Endothelial cell (in vitro differentiated cells): ENCODE results near the gene CCDC92B. TPM values are rescaled to one million over a fixed set of nuclear protein-coding genes. Genes with fewer than 3 reads are reported as not detected.
A peak's percentile ranks its signal among the peaks of the same experiment; 100 is the strongest.

Experiments used
- DNase-seq: peaks from one replicate; pipeline ENCODE4 v3.0.0; 2021; ENCODE audit warnings: low spot score
- H3K27ac Mint-ChIP-seq: one replicate; pipeline ENCODE4 v1.8.0; 2021; ENCODE audit warnings: mixed read lengths, inconsistent platforms; ENCODE audit not compliant: unreplicated experiment
- H3K27me3 Mint-ChIP-seq: one replicate; pipeline ENCODE4 v1.8.0; 2021; ENCODE audit warnings: mild to moderate bottlenecking, moderate library complexity, mixed read lengths, inconsistent platforms; ENCODE audit not compliant: unreplicated experiment
- H3K36me3 Mint-ChIP-seq: one replicate; pipeline ENCODE4 v1.8.0; 2021; ENCODE audit warnings: mild to moderate bottlenecking, low read depth, mixed read lengths, inconsistent platforms; ENCODE audit not compliant: unreplicated experiment
- H3K4me1 Mint-ChIP-seq: one replicate; pipeline ENCODE4 v1.8.0; 2021; ENCODE audit warnings: mild to moderate bottlenecking, mixed read lengths, inconsistent platforms; ENCODE audit not compliant: unreplicated experiment
- H3K4me3 Mint-ChIP-seq: one replicate; pipeline ENCODE4 v1.8.0; 2021; ENCODE audit warnings: mild to moderate bottlenecking, mixed read lengths, inconsistent platforms; ENCODE audit not compliant: unreplicated experiment
- H3K9me3 Mint-ChIP-seq: one replicate; pipeline ENCODE4 v1.8.0; 2021; ENCODE audit warnings: mixed read lengths, inconsistent platforms; ENCODE audit not compliant: unreplicated experiment
- total RNA-seq: library from RNA; stranded (reverse); fragmentation: NEBNext Ultra II Directional; extraction: Animal tissue kit (Norgen Biotek cat#: 25700); gene quantifications from one replicate; pipeline ENCODE4 v1.2.1, GENCODE V29; 2021; ENCODE audit not compliant: unreplicated experiment
- TF ChIP-seq, protein P1 (sequence below): fragments of 200-600 bp; sonication (generic); IDR thresholded peaks from one replicate; pipeline ENCODE4 v1.5.0; 2021; ENCODE audit warnings: antibody characterized with exemption; ENCODE audit not compliant: unreplicated experiment

The CCDC92B gene
- total RNA-seq, 1 donor from 2014 or later: 1.9 TPM

DNA sequence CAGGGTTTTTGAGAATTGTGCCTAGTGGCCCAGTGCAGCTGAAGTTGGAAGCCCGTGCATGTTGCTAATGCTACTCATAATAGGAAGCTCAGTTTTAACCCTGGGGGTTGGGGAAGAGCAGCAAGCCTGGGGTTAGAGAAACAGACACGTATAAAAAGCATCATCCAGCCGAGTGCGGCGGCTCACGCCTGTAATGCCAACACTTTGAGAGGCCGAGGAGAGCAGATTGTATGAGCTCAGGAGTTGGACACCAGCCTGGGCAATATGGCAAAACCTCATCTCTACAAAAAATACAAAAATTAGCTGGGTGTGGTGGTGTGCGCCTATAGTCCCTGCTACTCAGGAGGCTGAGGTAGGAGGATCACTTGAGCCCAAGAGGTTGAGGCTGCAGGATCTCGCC lies 35.6 kb downstream of the CCDC92B start:
- no peaks in the 10 kb centered on the region for H3K9me3 Mint-ChIP-seq
- H3K36me3 Mint-ChIP-seq: no peaks in the 10 kb centered on the region
- peaks cover 19% of the 10 kb centered on the region for H3K4me1 Mint-ChIP-seq
- no peak overlapping the region for H3K4me3 Mint-ChIP-seq
- peaks cover 8% of the 10 kb centered on the region for H3K27me3 Mint-ChIP-seq
- no peak overlapping the region for H3K27ac Mint-ChIP-seq
- no peak for DNase-seq
- TF ChIP-seq, protein P1, sequence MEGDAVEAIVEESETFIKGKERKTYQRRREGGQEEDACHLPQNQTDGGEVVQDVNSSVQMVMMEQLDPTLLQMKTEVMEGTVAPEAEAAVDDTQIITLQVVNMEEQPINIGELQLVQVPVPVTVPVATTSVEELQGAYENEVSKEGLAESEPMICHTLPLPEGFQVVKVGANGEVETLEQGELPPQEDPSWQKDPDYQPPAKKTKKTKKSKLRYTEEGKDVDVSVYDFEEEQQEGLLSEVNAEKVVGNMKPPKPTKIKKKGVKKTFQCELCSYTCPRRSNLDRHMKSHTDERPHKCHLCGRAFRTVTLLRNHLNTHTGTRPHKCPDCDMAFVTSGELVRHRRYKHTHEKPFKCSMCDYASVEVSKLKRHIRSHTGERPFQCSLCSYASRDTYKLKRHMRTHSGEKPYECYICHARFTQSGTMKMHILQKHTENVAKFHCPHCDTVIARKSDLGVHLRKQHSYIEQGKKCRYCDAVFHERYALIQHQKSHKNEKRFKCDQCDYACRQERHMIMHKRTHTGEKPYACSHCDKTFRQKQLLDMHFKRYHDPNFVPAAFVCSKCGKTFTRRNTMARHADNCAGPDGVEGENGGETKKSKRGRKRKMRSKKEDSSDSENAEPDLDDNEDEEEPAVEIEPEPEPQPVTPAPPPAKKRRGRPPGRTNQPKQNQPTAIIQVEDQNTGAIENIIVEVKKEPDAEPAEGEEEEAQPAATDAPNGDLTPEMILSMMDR: no peak

DNA sequence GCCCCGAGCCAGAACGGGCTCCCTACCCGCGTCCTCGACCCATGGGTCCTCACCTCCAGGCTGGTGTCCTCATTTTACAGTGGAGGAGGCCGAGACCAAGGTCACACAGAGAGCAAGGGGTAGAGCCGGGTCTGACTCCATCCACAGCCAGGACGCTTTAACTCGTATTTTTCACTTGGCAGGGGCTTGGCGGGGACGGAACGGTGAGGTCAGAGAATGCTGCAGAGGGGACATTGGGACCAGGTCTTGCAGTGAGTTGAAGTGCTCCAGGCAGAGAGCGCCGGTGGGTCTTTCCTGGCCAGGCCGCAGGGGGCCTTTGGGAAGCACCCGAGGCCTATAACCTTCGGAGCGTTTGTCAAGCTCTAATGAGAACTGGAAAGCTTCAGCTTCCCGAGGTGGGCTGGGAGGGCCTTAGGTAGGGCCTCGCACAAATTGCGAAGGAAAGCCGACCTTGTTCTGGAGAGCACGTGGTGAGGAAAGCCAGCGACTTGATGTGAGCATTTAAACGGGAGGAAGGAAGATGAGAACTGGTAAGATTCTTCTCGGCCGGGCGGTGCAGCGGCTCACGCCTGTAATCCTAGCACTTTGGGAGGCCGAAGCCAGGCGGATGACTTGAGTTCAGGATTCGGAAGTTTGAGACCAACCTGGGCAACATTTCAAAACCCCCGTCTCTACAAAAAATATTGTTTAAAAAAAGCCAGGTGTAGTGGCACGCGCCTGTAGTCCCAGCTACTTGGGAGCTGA lies 37.0 kb downstream of the CCDC92B start:
- TF ChIP-seq, protein P1: no peak
- Mint-ChIP-seq H3K9me3 (no peaks in the 10 kb centered on the region), H3K4me1 (peaks cover 19% of the 10 kb centered on the region), H3K36me3 (no peaks in the 10 kb centered on the region), H3K4me3 (peak overlapping the region; percentile 91), H3K27me3 (peaks cover 12% of the 10 kb centered on the region), H3K27ac (no peak overlapping the region)
- no peak for DNase-seq

DNA sequence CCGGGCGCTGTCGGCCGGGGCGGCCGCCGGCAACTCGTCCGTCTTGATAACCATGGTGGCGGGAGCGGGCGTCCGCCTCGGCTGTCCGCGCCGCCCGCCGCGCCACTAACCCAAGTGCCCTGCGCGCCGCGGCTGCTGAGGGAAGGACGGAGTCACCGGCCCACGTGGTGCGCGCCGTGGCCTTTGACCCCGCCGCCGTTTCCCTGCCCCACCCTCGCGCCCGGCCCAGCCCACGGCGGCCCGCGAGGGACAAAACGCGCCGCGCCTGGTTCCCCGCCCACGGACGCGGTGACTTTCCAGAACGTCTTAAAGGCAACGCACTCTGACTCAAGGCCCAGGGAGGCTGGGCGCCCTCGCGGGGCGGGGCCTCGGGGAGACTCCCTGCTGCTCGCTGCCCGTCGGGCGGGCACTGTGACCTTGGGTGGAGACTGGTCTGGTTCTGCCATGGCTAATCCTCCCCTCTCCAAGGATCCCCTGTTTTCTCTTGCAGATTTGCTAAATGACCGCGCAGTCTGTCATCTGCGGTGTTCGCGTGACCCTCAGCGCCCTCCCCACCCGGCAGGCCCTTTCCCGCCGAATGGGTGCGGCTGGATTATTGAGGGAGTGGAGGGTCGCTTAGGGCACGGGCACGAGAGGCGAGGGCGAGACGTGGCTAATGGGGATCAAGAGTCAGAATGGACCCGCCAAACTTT lies 37.7 kb downstream of the CCDC92B start, which contains the start of gene CLUH:
TSS of gene CLUH (minus strand) at position 157 of the 692 bp plus-strand sequence. CDS start at position 54, 103 bp downstream.
- Mint-ChIP-seq H3K4me3 (peak within 1 kb of the TSS; percentile 91), H3K27ac (peak within 1 kb of the TSS; percentile 30), H3K27me3 (peaks cover 12% of the 10 kb centered on the region), H3K36me3 (no peaks in the 10 kb centered on the region), H3K9me3 (no peaks in the 10 kb centered on the region), H3K4me1 (peaks cover 19% of the 10 kb centered on the region)
- DNase-seq: peak; percentile 92
- TF ChIP-seq, protein P1: no peak

DNA sequence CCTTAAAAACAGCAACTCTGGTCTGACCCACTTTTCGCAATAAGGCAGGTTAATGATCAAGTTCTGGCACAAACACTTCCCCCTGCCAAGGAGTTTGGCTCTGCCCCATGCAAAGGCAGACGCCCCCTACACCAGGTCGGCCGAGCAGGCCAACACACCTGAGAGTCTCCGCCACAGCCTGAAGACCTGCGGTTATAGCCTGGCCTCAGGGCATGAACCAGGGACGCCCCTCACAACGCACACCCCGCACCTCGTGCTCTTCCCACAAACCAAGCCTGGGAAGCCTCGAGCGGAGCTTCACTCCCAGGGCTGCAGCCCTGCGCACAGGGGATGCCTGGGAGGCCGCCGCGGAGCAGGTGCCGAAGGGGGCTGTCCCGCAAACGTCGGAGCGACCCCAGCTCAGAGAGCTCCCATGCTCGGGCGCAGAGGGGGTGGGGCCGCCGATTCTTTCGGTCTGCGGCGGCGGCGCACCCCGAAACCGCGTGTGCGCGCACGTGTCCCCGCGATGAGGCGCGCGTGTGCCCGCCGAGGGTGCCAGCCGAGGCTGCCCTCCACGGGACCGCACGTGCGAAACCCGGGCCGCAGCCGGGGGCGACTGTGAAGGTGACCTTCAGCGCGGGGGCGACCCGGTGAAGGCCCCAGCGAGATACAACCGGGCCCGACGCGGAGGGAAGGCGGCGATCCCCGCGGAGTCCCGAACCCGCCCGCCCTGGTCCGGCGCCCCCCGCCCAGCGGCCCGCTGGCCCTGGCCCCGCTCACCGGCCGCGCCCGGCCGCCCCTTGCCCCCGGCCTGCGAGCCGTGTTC lies 38.4 kb downstream of the CCDC92B start:
- H3K36me3 Mint-ChIP-seq: no peaks in the 10 kb centered on the region
- peaks cover 19% of the 10 kb centered on the region for H3K4me1 Mint-ChIP-seq
- H3K9me3 Mint-ChIP-seq: no peaks in the 10 kb centered on the region
- peaks cover 12% of the 10 kb centered on the region for H3K27me3 Mint-ChIP-seq
- TF ChIP-seq, protein P1: no peak
- no peak for DNase-seq
- H3K4me3 Mint-ChIP-seq: peak overlapping the region; percentile 91
- H3K27ac Mint-ChIP-seq: peak overlapping the region; percentile 30
